ES-I3 (cell line): ENCODE results near the gene ZNF320.
"Not testable (repeated sequence)": the region's sequence is repeated elsewhere in the genome, so short reads cannot be mapped to it uniquely, and the experiment has no call there.

Experiments
- H3K36me3 ChIP-seq: 2 replicates; pipeline ENCODE4 v1.6.1; 2013; ENCODE audit warnings: mild to moderate bottlenecking, low read length, control low read depth, moderate library complexity; ENCODE audit not compliant: insufficient read depth
- H3K4me1 ChIP-seq: 2 replicates; pipeline ENCODE4 v1.6.1; 2013; ENCODE audit warnings: mild to moderate bottlenecking, control low read depth, low read length; ENCODE audit not compliant: insufficient read depth
- H3K9ac ChIP-seq: 2 replicates; pipeline ENCODE4 v1.6.1; 2013; ENCODE audit warnings: low read depth, mild to moderate bottlenecking, low read length, moderate library complexity
- H3K9me3 ChIP-seq: 2 replicates; pipeline ENCODE4 v1.6.1; 2013; ENCODE audit warnings: mild to moderate bottlenecking, low read length, moderate library complexity; ENCODE audit not compliant: control insufficient read depth, insufficient read depth

ZNF320 gene

DNA sequence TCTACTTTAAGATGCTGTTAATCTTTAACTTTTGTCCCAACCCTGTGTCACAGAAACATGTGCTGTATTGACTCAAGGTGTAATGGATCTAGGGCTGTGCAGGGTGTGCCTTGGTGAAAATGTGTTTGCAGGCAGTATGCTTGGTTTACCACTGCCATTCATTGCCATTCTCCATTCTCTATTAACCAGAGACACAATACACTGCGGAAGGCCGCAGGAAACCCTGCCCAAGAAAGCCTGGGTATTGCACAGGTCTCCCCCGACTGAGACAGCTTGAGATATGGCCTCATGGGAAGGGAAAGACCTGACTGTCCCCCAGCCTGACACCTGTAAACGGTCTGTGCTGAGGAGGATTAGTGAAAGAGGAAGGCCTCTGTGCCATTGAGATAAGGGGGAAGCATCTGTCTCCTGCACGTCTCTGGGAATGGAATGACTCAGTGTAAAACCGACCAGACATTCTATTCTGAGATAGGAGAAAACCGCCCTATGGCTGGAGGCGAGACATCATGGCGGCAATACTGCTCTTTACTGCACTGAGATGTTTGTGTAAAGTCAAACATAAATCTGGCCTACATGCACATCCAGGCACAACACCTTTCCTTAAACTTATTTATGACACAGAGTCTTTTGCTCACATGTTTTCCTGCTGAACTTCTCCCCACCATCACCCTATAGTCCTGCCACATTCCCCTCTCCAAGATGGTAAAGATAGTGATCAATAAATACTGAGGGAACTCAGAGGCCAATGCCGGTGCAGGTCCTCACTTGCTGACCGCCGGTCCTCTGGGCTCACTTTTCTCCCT lies 38.9 kb upstream of the ZNF320 start:
- Histone ChIP-seq H3K9me3 (no peaks in the 10 kb centered on the region), H3K36me3 (no peaks in the 10 kb centered on the region; the same call in 1 of the 2 replicates), H3K9ac (no peak overlapping the region), H3K4me1 (no peaks in the 10 kb centered on the region)

DNA sequence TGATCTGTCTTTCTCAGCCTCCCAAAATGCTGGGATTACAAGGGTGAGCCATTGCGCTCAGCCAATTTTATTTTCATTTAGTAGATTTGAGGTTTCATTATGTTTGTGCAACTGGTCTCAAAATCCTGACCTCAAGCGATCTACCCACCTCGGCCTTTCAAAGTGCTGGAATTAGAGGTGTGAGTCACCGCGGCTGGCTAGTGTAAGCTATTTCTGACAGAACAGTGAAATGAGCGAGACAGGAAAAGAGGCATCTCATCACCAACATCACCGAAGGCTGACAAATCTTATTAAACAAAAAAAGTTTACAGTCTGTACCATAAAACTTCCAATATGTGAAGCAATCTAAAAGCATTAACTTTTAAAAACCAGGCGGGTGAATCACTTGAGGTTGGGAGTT lies 38.0 kb upstream of the ZNF320 start:
- Histone ChIP-seq H3K36me3 (no peaks in the 10 kb centered on the region; the same call in 1 of the 2 replicates), H3K9me3 (no peaks in the 10 kb centered on the region), H3K4me1 (no peaks in the 10 kb centered on the region), H3K9ac (no peak overlapping the region)

DNA sequence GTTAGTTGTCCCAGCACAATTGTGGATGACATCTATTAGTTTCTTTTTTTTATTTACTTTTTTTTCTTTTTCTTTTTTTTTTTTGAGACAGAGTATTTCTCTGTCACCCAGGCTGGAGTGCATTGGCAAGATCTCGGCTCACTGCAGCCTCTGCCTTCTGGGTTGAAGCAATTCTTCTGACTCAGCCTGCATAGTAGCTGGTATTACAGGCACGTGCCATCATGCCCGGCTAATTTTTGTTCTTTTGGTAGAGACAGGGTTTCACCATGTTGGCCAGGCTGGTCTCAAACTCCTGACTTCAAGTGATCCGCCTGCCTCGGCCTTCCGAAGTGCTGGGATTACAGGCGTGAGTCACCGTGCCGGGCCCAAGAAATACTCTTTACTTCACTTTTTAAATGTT lies 27.2 kb upstream of the ZNF320 start:
- not testable (repeated sequence) for H3K4me1 ChIP-seq, H3K9ac ChIP-seq, H3K36me3 ChIP-seq, H3K9me3 ChIP-seq

DNA sequence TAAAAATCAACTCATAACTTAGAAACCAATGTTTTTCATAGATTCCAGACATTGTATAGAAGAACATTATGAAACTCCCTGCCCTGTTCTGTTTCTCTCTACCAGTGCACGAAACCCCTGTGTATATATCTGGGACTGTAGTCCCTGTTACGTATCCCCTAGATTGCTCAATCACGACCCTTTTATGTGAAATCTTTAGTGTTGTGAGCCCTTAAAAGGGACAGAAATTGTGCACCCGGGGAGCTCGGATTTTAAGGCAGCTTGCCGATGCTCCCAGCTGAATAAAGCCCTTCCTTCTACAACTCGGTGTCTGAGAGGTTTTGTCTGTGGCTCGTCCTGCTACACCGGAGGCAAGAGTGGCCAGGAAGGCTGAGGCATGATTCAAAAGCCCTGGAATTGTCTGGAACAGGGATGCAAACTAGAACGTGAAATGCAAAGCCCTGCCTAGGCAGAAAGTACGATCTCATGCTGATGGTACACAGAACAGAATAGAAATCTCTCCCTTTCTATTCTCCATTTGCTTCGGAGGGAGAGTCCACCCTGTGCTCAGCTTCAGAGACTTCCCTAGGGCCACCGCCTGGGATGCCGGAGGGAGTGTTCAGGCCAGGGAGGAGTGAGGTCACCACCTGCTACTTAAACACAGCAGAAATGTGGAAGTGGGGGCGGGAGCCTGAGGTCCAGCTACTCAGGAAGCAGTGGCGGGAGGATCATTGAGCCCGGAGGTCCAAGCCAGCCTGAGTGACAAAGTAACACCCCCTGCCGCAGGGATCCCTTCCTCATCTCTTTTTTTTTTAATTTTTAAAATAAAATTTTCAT lies 26.6 kb upstream of the ZNF320 start:
- Histone ChIP-seq H3K9me3 (no peaks in the 10 kb centered on the region), H3K36me3 (no peaks in the 10 kb centered on the region), H3K9ac (peak overlapping the region; percentile 45; the same call in 1 of the 2 replicates), H3K4me1 (peaks cover 9% of the 10 kb centered on the region; the same call in 1 of the 2 replicates)

DNA sequence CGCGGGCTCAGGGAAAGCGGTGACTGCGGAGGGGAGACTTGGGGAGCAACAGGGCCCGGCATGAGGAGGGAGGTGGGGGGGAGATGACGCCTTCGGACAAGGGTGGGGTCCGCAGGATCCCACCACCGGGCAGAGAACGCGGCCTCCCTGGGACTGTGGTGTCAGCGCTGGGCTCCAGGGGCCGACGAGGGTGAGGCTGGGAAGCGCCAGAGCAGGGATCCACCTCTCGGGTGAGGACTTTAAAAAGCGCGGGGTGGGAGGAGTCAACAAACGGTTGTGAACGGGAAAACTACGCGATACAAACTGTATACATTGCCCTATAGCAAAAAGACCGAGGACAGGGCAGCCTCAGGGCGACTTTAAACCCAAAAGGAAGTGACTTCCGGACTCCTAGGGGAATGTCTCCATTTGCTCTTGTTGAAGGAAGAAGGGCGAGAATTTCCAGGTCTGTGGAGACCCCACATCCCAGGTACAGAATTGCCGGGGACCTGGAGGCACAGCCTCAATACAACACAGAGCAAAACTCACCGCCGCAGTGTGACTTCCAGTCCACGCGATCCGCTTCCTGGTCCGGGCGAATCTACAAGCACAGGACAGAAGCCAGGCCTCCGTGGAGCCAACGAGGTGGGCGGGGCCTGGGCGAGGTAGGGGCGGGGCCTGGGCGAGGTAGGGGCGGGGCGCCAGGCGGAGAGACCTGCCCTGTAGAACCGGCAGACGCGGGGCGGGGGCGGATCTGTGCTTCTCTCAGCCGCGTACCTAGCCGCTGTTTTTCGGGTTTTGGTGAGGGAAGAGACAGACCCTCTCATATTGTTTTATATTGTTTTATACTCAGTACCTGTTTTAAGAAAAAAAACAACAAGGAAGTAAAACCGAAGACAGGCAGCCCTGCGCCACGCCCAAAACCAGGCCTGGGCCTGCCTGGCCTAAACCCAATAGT lies 25.7 kb upstream of the ZNF320 start, which contains the start of gene ZNF888:
Gene ZNF888, minus strand, starts transcription at position 588 of the 937 bp plus-strand sequence. CDS start 5,555 bp downstream, outside the sequence.
- peak within 1 kb of the TSS; percentile 68 for H3K9ac ChIP-seq
- peaks cover 9% of the 10 kb centered on the region; the same call in 1 of the 2 replicates for H3K4me1 ChIP-seq
- no peaks in the 10 kb centered on the region for H3K9me3 ChIP-seq
- no peaks in the 10 kb centered on the region for H3K36me3 ChIP-seq

DNA sequence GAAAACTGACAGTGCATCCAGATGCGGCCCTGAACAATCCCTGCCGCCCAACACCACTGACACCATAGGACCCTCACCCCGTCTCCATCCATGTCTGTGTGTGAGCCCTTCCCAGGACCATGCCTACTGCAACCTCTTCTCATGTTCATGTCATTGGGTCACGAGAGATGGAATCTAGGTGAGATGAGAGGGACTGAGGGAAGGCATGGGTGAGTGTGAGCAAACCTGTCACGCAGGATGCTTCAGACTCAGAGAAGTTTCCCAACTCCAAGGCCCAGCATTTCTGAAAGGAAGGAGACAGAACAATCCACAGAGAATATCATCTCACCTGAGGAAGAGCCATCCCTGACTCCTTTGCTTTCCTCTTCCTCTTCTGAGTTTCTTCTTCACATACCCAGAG lies 20.1 kb upstream of the ZNF320 start:
- Histone ChIP-seq H3K36me3 (peaks cover 4% of the 10 kb centered on the region; the same call in 1 of the 2 replicates), H3K9me3 (no peaks in the 10 kb centered on the region), H3K9ac (no peak overlapping the region), H3K4me1 (no peaks in the 10 kb centered on the region)

DNA sequence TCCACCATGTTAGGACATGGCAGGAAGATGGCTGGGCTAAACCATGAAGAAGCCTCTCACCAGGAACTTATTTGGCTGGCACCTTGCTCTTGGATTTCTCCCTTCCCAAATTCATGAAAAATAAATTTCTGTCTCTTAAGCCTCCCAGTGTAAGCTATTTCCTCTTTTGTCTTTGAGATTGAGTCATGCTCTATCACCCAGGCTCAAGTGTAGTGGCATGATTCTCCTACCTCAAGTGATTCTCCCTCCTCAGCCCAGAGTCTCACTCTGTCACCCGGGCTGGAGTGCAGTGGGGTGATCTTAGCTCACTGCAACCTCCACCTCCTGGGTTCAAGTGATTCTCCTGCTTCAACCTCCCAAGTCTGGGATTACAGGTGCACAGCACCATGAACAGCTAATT lies 13.2 kb upstream of the ZNF320 start:
- Histone ChIP-seq H3K4me1 (no peaks in the 10 kb centered on the region), H3K36me3 (peaks cover 7% of the 10 kb centered on the region), H3K9me3 (peaks cover 3% of the 10 kb centered on the region; the same call in 1 of the 2 replicates), H3K9ac (no peak overlapping the region)

DNA sequence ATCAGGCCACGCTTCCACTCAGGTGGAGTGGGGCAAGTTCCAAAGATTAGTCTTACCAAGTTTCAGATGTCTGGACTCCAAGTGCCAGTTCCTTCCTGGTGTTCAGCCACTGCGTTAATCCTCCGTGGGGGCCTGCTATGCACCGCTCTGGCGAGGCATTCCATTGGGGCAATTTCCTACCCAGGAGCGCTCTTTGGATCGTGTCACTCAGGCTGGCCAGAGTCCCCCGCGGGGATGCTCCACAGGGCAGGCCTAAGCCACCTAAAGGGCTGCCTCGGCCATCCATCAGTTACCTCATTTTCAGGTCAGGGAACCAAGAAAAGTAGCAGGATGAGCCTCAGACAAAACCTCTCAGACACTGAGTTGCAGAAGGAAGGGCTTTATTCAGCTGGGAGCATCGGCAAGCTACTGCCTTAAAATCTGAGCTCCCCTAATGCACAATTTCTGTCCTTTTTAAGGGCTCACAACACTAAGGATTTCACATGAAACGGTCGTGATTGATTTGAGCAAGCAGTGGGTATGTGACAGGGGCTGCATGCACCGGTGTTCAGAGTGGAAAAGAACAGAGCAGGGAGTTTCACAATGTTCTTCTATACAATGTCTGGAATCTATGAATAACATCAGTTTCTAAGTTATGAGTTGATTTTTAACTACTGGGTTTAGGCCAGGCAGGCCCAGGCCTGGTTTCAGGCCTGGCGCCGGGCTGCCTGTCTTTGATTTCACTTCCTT lies 6.8 kb upstream of the ZNF320 start:
- not testable (repeated sequence) for H3K4me1 ChIP-seq, H3K9me3 ChIP-seq, H3K36me3 ChIP-seq, H3K9ac ChIP-seq

DNA sequence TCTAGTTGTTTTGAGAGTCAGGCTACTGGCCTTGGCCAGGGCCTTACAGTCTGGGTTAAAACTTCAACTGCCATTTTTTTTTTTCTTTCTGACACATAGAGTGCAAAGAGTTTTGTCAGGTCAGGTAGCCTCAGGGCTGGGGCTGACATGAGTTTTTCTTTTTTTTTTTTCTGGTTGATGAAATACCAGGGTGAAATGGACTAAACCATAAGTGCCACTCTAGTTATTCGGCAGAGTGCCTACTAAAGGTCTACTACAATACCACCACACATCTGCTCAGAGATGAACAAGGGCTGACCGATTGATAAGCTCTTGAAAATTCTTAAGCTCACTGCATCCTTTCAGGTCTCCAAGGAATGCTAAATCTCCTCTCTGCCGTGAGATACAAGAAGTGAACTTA lies 4.4 kb upstream of the ZNF320 start:
- no peak overlapping the region for H3K9ac ChIP-seq
- peaks cover 2% of the 10 kb centered on the region for H3K36me3 ChIP-seq
- H3K4me1 ChIP-seq: peaks cover 5% of the 10 kb centered on the region; the same call in 1 of the 2 replicates
- H3K9me3 ChIP-seq: peaks cover under 1% of the 10 kb centered on the region; the same call in 1 of the 2 replicates

DNA sequence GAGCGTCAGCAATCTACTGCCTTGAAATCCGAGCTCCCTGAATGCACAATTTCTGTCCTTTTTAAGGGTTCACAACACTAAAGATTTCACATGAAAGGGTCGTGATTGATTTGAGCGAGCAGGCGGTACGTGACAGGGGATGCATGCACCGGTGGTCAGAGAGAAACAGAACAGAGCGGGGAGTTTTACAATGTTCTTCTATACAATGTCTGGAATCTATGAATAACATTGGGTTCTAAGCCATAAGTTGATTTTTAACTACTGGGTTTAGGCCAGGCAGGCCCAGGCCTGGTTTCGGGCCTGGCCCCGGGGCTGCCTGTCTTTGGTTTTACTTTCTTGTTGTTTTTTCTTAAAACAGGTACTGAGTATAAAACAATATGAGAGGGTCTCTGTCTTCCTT lies 1.2 kb upstream of the ZNF320 start:
- not testable (repeated sequence) for H3K4me1 ChIP-seq, H3K36me3 ChIP-seq, H3K9me3 ChIP-seq
- peak overlapping the region; percentile 62; the same call in 1 of the 2 replicates for H3K9ac ChIP-seq

DNA sequence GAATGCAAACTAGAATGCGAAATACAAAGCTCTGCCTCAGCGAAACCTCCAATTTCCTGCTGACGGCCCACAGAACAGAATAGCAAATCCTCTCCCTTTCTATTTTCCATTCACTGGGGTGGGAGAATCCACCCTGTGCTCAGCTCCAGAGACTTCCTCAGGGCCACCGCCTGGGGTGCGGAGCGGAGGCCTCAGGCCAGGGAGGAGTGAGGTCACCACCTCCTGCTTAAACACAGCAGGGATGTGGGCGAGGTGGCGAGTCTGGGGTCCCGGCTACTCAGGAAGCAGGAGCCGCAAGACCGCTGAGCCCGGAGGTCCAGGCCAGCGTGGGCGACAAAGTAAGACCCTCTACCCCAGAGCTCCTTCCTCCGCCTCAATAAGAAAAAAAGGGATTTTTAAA lies 666 bp upstream of the ZNF320 start:
- Histone ChIP-seq H3K4me1 (peaks cover 5% of the 10 kb centered on the region; the same call in 1 of the 2 replicates), H3K9me3 (no peaks in the 10 kb centered on the region), H3K9ac (peak overlapping the region; percentile 62), H3K36me3 (peaks cover 4% of the 10 kb centered on the region; the same call in 1 of the 2 replicates)

DNA sequence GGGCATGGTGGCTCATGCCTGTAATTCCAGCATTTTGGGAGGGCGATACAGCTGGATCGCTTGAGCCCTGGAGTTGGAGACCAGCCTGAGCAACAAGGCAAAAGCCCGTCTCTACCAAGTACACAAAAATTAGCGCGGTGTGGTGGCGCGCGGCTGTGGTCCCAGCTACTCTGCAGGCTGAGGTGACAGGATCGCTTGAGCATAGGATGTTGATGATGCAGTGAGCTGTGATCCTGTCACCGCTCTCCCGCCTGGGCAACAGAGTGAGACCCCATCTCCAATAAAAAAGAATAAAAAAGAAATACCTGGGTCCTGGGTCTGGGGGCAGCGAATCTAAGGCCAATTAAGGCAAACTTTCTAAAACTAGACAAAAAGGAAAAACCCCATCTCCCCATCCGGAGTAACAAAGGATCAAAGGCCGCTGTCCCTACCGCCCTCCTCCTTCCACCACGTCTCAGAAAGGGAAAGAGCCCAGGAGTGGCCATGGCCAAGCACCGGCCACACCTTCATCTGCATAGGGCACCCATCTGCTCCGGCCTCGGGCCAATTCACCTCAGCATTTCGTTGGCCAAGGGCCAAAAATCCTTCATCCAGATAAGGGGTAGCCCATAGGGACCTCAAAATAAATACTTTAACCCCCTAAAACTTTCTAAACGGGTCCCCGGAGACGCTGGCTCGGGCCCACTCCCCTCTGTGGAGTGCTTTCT lies 851 bp downstream of the ZNF320 start:
- no peaks in the 10 kb centered on the region for H3K9me3 ChIP-seq
- peaks cover 4% of the 10 kb centered on the region; the same call in 1 of the 2 replicates for H3K36me3 ChIP-seq
- H3K4me1 ChIP-seq: no peaks in the 10 kb centered on the region
- H3K9ac ChIP-seq: peak overlapping the region; percentile 94

DNA sequence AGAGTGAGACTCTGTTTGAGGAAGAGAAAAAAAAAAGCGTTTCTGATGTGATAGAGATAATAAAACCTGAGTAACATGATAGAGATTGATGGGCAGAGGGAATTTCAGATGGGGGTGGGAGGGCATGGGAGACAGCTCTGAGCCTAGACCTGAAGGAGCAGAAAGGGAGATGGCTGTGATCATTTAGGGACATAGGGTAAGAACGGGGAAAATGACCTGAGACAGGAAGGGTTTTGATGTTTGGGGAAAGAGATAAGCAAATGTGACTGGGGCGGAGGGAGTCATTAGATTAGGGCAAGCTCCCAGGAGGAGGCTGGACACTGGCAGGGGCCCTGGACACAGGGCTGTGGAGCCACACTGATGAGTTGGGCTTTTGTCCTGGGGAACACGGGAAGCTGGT lies 6.1 kb downstream of the ZNF320 start:
- H3K9ac ChIP-seq: no peak overlapping the region
- H3K4me1 ChIP-seq: no peaks in the 10 kb centered on the region
- peaks cover 21% of the 10 kb centered on the region for H3K36me3 ChIP-seq
- H3K9me3 ChIP-seq: no peaks in the 10 kb centered on the region
